Measurements from ENCODE around the gene GNLY. TPM values are rescaled to one million over a fixed set of nuclear protein-coding genes. Genes with fewer than 3 reads are reported as not detected.

GNLY gene
- polyA plus RNA-seq, 1 of the 3 experiments (the other 2 are of a cell fraction): not detected

GRCh38 chr2:85682378-85682777 lies 11.8 kb upstream of the GNLY start:
- CTCF ChIA-PET: interaction anchor here (4.6 kb wide), 1 partner anchor 45 kb away, joined by 20 read pairs; no protein-coding TSS in a partner anchor
- POLR2A ChIA-PET: interaction anchor here (1.3 kb wide), 1 partner anchor 71 kb away, joined by 3 read pairs; the partner anchor contains the start of gene C2orf68
- TF ChIP-seq TAF1 (IDR thresholded peaks at IDR 0.05; ENCODE audit: borderline replicate concordance, low read depth, low read length) (no peak), POLR2AphosphoS5 (IDR thresholded peaks at IDR 0.05; ENCODE audit: low read depth, low read length) (no peak), YY1 (IDR thresholded peaks at IDR 0.05; ENCODE audit: low read depth) (no peak), CHD2 (IDR thresholded peaks at IDR 0.05; ENCODE audit: low read length, partially characterized antibody) (no peak)
- Histone ChIP-seq H3K27ac (ENCODE audit: low read depth in 2 of 2, low read length in 1 of 2) (no peak overlapping the region), H3K36me3 (replicated peaks in 1 of 2; ENCODE audit: control insufficient read depth in 1 of 2, insufficient read depth in 2 of 2, low read length in 1 of 2) (no peaks in the 10 kb centered on the region), H2AFZ (ENCODE audit: low read depth) (no peak overlapping the region), H3F3A (replicated peaks; ENCODE audit: insufficient read depth) (peaks cover 3% of the 10 kb centered on the region), H3K4me3 (ENCODE audit: low read depth in 2 of 2, low read length in 1 of 2) (no peak overlapping the region), H3K27me3 (ENCODE audit: insufficient read depth) (no peaks in the 10 kb centered on the region), H3K4me2 (no peak overlapping the region), H3K9me2 (no peaks in the 10 kb centered on the region), H3K9ac (no peak overlapping the region), H3K4me1 (ENCODE audit: control insufficient read depth in 1 of 2, insufficient read depth in 2 of 2, low read depth in 1 of 2, low read length in 1 of 2) (peaks cover 0 to 7% of the 10 kb centered on the region in 2 experiments; a peak in 1 of 4 replicates), H3K79me2 (ENCODE audit: insufficient read depth) (no peaks in the 10 kb centered on the region), H4K20me1 (ENCODE audit: insufficient read depth) (no peaks in the 10 kb centered on the region), H3K9me3 (no peaks in the 10 kb centered on the region)
- WGBS (ENCODE audit: low lambda C conversion rate): 88% methylated on average over 5 of the region's 5 CpGs
- DNase-seq: no peak

- TF ChIP-seq RXRA (IDR thresholded peaks at IDR 0.05; ENCODE audit: borderline replicate concordance, low read depth): no peak
- TF ChIP-seq ZBTB33 (IDR thresholded peaks at IDR 0.05; ENCODE audit: borderline replicate concordance, low read depth): no peak
- TF ChIP-seq MXI1 (IDR thresholded peaks at IDR 0.05; ENCODE audit: low read depth, low read length): no peak
- TF ChIP-seq TAF1 (IDR thresholded peaks at IDR 0.05; ENCODE audit: borderline replicate concordance, low read depth, low read length): no peak
- no peak for TF ChIP-seq ELF1 (IDR thresholded peaks at IDR 0.05)
- no peak for TF ChIP-seq PBX3 (IDR thresholded peaks at IDR 0.05)
- no peak for TF ChIP-seq EP300 (IDR thresholded peaks at IDR 0.05; ENCODE audit: borderline replicate concordance in 1 of 2, low read depth in 1 of 2, low read length in 1 of 2)
- TF ChIP-seq JUND (IDR thresholded peaks at IDR 0.05): no peak
- TF ChIP-seq POLR2AphosphoS5 (IDR thresholded peaks at IDR 0.05; ENCODE audit: low read depth, low read length): no peak
- TF ChIP-seq EZH2phosphoT487 (IDR thresholded peaks at IDR 0.05; ENCODE audit: borderline replicate concordance, low read depth): no peak
- no peaks in the 10 kb centered on the region for H3K9me3 ChIP-seq
- no peak overlapping the region for H2AFZ ChIP-seq (ENCODE audit: low read depth)
- H3K4me3 ChIP-seq (ENCODE audit: low read depth in 2 of 2, low read length in 1 of 2): no peak overlapping the region
- H4K20me1 ChIP-seq (ENCODE audit: insufficient read depth): no peaks in the 10 kb centered on the region
- DNase-seq: no peak
- H3F3A ChIP-seq (replicated peaks; ENCODE audit: insufficient read depth): peaks cover 3% of the 10 kb centered on the region
- ChIA-PET POLR2A (no interaction called here), CTCF (interaction anchor here (0.9 to 2.5 kb wide), 4 partner anchors 23 to 131 kb away, joined by 3 to 15 read pairs (median 6); no protein-coding TSS in a partner anchor)
- no peak overlapping the region for H3K9ac ChIP-seq
- no peaks in the 10 kb centered on the region for H3K79me2 ChIP-seq (ENCODE audit: insufficient read depth)
- no peaks in the 10 kb centered on the region for H3K36me3 ChIP-seq (replicated peaks in 1 of 2; ENCODE audit: control insufficient read depth in 1 of 2, insufficient read depth in 2 of 2, low read length in 1 of 2)
- no peaks in the 10 kb centered on the region; a peak in 1 of 4 replicates for H3K4me1 ChIP-seq (ENCODE audit: control insufficient read depth in 1 of 2, insufficient read depth in 2 of 2, low read depth in 1 of 2, low read length in 1 of 2)
- no peak overlapping the region for H3K27ac ChIP-seq (ENCODE audit: low read depth in 2 of 2, low read length in 1 of 2)
- H3K9me2 ChIP-seq: no peaks in the 10 kb centered on the region
- no peak overlapping the region for H3K4me2 ChIP-seq
- no peaks in the 10 kb centered on the region for H3K27me3 ChIP-seq (ENCODE audit: insufficient read depth)
- 89% methylated on average over 4 of the region's 4 CpGs for WGBS (ENCODE audit: low lambda C conversion rate)
Observed at GRCh38 chr2:85684380-85684779, 9.8 kb upstream of the GNLY start.
